ENCODE results near the gene OR51B6. TPM values are rescaled to one million over a fixed set of nuclear protein-coding genes. Genes with fewer than 3 reads are reported as not detected.
"Not testable (repeated sequence)": the region's sequence is repeated elsewhere in the genome, so short reads cannot be mapped to it uniquely, and the experiment has no call there.

OR51B6 gene
- total RNA-seq, 1 experiment from 2014 or later: not detected

DNA sequence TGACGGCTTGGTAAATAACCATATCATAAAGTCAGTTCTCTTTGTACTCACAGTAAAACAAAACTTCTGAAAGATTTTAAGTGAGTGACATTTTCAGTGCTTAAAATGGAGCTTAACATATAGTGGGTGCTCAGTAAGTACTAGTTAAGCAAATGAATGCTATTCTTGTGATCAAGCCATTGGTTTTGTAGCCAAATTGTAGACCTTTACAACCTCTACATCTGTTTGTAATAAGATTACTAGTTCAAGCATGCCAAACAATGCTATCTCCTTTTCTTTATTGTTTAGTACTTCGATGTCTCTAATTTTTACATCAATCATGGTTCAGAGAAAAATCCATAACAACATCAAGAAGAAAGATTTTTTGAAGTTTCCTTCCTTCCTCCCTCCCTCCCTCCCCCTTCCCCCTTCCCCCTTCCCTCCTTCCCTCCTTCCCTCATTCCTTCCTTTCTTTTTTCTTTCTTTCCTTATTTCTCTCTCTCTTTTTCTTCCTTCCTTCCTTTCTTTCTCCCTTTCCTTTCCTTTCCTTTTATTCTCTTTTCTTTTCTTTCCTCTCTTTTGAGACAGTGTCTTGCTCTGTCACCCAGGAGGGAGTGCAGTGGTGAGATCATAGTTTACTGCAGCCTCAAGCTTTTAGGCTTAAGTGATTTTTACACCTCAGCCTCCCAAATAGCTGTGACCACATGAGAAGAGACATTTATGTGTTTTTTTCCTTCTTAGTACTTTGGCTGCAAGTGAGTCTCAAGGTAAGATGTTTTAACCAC is 43.9 kb upstream of the OR51B6 start:
- Histone ChIP-seq H3K27ac (ENCODE audit: low read length) (no peak overlapping the region), H3K4me1 (ENCODE audit: control insufficient read depth, insufficient read depth, low read length) (no peaks in the 10 kb centered on the region), H3K4me3 (ENCODE audit: low read depth in 2 of 2, low read length in 2 of 2) (no peak overlapping the region), H3K27me3 (ENCODE audit: control insufficient read depth, insufficient read depth, low read length) (no peaks in the 10 kb centered on the region; the same call in 1 of the 2 replicates), H3K9me3 (ENCODE audit: control insufficient read depth, insufficient read depth, low read depth, low read length) (no peaks in the 10 kb centered on the region), H3K36me3 (ENCODE audit: control insufficient read depth, insufficient read depth, low read length) (no peaks in the 10 kb centered on the region)
- ATAC-seq (no peak), DNase-seq (ENCODE audit: low read depth, low spot score) (no peak)
- no TSS peak for BruUV-seq (replicated peaks)
- CTCF ChIA-PET: no interaction called here
- TF ChIP-seq POLR2AphosphoS5 (IDR thresholded peaks at IDR 0.05; ENCODE audit: low read depth, low read length): no peak
- POLR2A ChIA-PET: no interaction called here
- in situ Hi-C loops (cut with HindIII; ENCODE audit: low pct_unique_long_range_greater_than_20kb, low sequenced_read_pairs) (no loop called here), intact Hi-C loops (cut with micrococcal nuclease; ENCODE audit: unreplicated experiment) (no loop called here)

DNA sequence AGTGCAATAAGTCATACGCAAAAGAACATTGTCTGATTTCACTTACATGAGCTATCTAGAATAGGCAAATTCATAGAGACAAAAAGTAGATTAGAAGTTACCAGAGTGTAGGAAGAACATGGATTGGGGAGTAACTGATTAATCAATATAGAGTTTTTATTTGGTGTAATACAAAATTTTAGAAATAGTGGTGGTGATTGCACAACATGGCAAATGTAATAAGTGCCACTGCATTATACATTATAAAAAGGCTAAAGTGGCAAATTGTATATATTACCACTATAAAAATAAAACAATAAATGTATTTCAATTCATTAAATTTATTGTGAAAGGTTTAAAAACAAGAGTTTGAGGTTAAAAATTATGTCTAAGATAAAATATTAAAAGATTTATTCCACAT is 40.9 kb upstream of the OR51B6 start:
- intact Hi-C loops (cut with micrococcal nuclease; ENCODE audit: unreplicated experiment): no loop called here
- BruUV-seq (replicated peaks): no TSS peak
- ATAC-seq (no peak), DNase-seq (ENCODE audit: low read depth, low spot score) (no peak)
- H3K4me3 ChIP-seq (ENCODE audit: low read depth in 2 of 2, low read length in 2 of 2): no peak overlapping the region
- in situ Hi-C loops (cut with HindIII; ENCODE audit: low pct_unique_long_range_greater_than_20kb, low sequenced_read_pairs): no loop called here
- no peaks in the 10 kb centered on the region for H3K4me1 ChIP-seq (ENCODE audit: control insufficient read depth, insufficient read depth, low read length)
- no peak for TF ChIP-seq POLR2AphosphoS5 (IDR thresholded peaks at IDR 0.05; ENCODE audit: low read depth, low read length)
- TF ChIP-seq SIN3A (IDR thresholded peaks at IDR 0.05; ENCODE audit: borderline replicate concordance, insufficient read depth, low read depth, low read length): no peak
- TF ChIP-seq, protein P1, sequence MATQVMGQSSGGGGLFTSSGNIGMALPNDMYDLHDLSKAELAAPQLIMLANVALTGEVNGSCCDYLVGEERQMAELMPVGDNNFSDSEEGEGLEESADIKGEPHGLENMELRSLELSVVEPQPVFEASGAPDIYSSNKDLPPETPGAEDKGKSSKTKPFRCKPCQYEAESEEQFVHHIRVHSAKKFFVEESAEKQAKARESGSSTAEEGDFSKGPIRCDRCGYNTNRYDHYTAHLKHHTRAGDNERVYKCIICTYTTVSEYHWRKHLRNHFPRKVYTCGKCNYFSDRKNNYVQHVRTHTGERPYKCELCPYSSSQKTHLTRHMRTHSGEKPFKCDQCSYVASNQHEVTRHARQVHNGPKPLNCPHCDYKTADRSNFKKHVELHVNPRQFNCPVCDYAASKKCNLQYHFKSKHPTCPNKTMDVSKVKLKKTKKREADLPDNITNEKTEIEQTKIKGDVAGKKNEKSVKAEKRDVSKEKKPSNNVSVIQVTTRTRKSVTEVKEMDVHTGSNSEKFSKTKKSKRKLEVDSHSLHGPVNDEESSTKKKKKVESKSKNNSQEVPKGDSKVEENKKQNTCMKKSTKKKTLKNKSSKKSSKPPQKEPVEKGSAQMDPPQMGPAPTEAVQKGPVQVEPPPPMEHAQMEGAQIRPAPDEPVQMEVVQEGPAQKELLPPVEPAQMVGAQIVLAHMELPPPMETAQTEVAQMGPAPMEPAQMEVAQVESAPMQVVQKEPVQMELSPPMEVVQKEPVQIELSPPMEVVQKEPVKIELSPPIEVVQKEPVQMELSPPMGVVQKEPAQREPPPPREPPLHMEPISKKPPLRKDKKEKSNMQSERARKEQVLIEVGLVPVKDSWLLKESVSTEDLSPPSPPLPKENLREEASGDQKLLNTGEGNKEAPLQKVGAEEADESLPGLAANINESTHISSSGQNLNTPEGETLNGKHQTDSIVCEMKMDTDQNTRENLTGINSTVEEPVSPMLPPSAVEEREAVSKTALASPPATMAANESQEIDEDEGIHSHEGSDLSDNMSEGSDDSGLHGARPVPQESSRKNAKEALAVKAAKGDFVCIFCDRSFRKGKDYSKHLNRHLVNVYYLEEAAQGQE (IDR thresholded peaks at IDR 0.05; ENCODE audit: insufficient read depth in 1 of 2, low read depth in 2 of 2, low read length in 1 of 2): no peak
- TF ChIP-seq, protein P2, sequence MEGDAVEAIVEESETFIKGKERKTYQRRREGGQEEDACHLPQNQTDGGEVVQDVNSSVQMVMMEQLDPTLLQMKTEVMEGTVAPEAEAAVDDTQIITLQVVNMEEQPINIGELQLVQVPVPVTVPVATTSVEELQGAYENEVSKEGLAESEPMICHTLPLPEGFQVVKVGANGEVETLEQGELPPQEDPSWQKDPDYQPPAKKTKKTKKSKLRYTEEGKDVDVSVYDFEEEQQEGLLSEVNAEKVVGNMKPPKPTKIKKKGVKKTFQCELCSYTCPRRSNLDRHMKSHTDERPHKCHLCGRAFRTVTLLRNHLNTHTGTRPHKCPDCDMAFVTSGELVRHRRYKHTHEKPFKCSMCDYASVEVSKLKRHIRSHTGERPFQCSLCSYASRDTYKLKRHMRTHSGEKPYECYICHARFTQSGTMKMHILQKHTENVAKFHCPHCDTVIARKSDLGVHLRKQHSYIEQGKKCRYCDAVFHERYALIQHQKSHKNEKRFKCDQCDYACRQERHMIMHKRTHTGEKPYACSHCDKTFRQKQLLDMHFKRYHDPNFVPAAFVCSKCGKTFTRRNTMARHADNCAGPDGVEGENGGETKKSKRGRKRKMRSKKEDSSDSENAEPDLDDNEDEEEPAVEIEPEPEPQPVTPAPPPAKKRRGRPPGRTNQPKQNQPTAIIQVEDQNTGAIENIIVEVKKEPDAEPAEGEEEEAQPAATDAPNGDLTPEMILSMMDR (IDR thresholded peaks at IDR 0.05): no peak
- TF ChIP-seq TCF7L2 (IDR thresholded peaks at IDR 0.05; ENCODE audit: low read depth, low read length): no peak
- no peaks in the 10 kb centered on the region for H3K36me3 ChIP-seq (ENCODE audit: control insufficient read depth, insufficient read depth, low read length)
- ChIA-PET CTCF (no interaction called here), POLR2A (no interaction called here)
- H3K27me3 ChIP-seq (ENCODE audit: control insufficient read depth, insufficient read depth, low read length): no peaks in the 10 kb centered on the region; the same call in 1 of the 2 replicates
- H3K9me3 ChIP-seq (ENCODE audit: control insufficient read depth, insufficient read depth, low read depth, low read length): no peaks in the 10 kb centered on the region
- no peak overlapping the region for H3K27ac ChIP-seq (ENCODE audit: low read length)

DNA sequence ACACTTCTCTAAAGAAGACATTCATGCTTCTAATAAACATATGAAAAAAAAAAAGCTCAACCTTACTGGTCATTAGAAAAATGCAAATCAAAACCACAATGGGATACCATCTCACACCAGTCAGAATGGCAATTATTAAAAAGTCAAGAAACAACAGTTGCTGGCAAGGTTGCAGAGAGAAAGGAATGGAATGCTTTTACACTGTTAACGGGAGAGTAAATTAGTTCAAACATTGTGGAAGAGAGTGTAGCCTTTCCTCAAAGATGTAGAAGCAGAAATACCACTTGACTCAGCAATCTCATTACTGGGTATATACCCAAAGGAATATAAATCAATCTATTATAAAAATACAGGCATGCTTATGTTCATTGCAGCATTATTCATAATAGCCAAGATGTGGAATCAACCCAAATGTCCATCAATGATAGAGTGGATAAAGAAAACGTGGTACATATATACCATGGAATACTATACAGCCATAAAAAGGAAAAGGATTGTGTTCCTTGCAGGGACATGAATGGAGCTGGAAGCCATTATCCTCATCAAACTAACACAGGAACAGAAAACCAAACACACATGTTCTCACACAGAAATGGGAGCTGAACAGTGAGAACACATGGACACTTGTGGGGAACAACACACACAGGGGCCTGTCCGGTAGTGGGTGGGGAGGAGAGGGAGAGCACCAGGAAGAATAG is 37.8 kb upstream of the OR51B6 start:
- BruUV-seq (replicated peaks); intact Hi-C loops (cut with micrococcal nuclease; ENCODE audit: unreplicated experiment); in situ Hi-C loops (cut with HindIII; ENCODE audit: low pct_unique_long_range_greater_than_20kb, low sequenced_read_pairs): not testable (repeated sequence)

More for the DNA sequence above, 37.8 kb upstream of the OR51B6 start:
- ATAC-seq; DNase-seq (ENCODE audit: low read depth, low spot score); H3K27me3 ChIP-seq (ENCODE audit: control insufficient read depth, insufficient read depth, low read length); H3K4me1 ChIP-seq (ENCODE audit: control insufficient read depth, insufficient read depth, low read length); H3K36me3 ChIP-seq (ENCODE audit: control insufficient read depth, insufficient read depth, low read length); POLR2A ChIA-PET; CTCF ChIA-PET; H3K27ac ChIP-seq (ENCODE audit: low read length); H3K9me3 ChIP-seq (ENCODE audit: control insufficient read depth, insufficient read depth, low read depth, low read length); H3K4me3 ChIP-seq (ENCODE audit: low read depth in 2 of 2, low read length in 2 of 2): not testable (repeated sequence)
